ENCODE data around the gene WIF1. TPM values are rescaled to one million over a fixed set of nuclear protein-coding genes. Genes with fewer than 3 reads are reported as not detected.

WIF1 gene
- total RNA-seq, 4 donors from 2014 or later: 7.7 TPM; not detected in 3

GRCh38 chr12:65139389-65139788, 18.3 kb upstream of the WIF1 start:
- Histone ChIP-seq H3K9me3 (no peaks in the 10 kb centered on the region), H3K27me3 (no peaks in the 10 kb centered on the region), H3K4me1 (no peaks in the 10 kb centered on the region), H3K36me3 (no peaks in the 10 kb centered on the region), H3K27ac (no peak overlapping the region), H3K4me3 (no peak overlapping the region)
- DNase-seq: no peak
- TF ChIP-seq POLR2A (IDR thresholded peaks at IDR 0.05) (no peak), CTCF (IDR thresholded peaks at IDR 0.05) (no peak)
- intact Hi-C loops (cut with DNase I; ENCODE audit: low total_unique reads): no loop called here

- intact Hi-C loops (cut with DNase I; ENCODE audit: low total_unique reads): no loop called here
- DNase-seq: no peak
- H3K4me1 ChIP-seq: no peaks in the 10 kb centered on the region
- H3K4me3 ChIP-seq: no peak overlapping the region
- H3K27ac ChIP-seq: no peak overlapping the region
- TF ChIP-seq CTCF (IDR thresholded peaks at IDR 0.05): no peak
- no peaks in the 10 kb centered on the region for H3K9me3 ChIP-seq
- no peaks in the 10 kb centered on the region for H3K36me3 ChIP-seq
- peaks cover 0 to 4% of the 10 kb centered on the region in 2 donors for H3K27me3 ChIP-seq
Measured at GRCh38 chr12:65133879-65134278, 12.8 kb upstream of the WIF1 start.

GRCh38 chr12:65126482-65126881, 5.4 kb upstream of the WIF1 start:
- Histone ChIP-seq H3K9me3 (no peaks in the 10 kb centered on the region), H3K4me3 (no peak overlapping the region), H3K4me1 (no peaks in the 10 kb centered on the region), H3K27me3 (peaks cover 0 to 4% of the 10 kb centered on the region in 2 donors), H3K27ac (no peak overlapping the region), H3K36me3 (no peaks in the 10 kb centered on the region)
- no peak for DNase-seq
- TF ChIP-seq CTCF (IDR thresholded peaks at IDR 0.05) (no peak), POLR2A (IDR thresholded peaks at IDR 0.05) (no peak)
- intact Hi-C loops (cut with DNase I; ENCODE audit: low total_unique reads): no loop called here

- Histone ChIP-seq H3K4me3 (no peak overlapping the region), H3K9me3 (no peaks in the 10 kb centered on the region), H3K4me1 (no peaks in the 10 kb centered on the region), H3K36me3 (no peaks in the 10 kb centered on the region), H3K27ac (no peak overlapping the region), H3K27me3 (peaks cover 0 to 4% of the 10 kb centered on the region in 2 donors)
- DNase-seq: no peak
- no peak for TF ChIP-seq CTCF (IDR thresholded peaks at IDR 0.05)
- TF ChIP-seq POLR2A (IDR thresholded peaks at IDR 0.05): no peak
- intact Hi-C loops (cut with DNase I; ENCODE audit: low total_unique reads): no loop called here
Measured at GRCh38 chr12:65125975-65126374, 4.9 kb upstream of the WIF1 start.

GRCh38 chr12:65125247-65125646, 4.1 kb upstream of the WIF1 start:
- Histone ChIP-seq H3K27me3 (peaks cover 0 to 11% of the 10 kb centered on the region in 2 donors), H3K4me1 (no peaks in the 10 kb centered on the region), H3K36me3 (no peaks in the 10 kb centered on the region), H3K4me3 (no peak overlapping the region), H3K9me3 (no peaks in the 10 kb centered on the region), H3K27ac (no peak overlapping the region)
- intact Hi-C loops (cut with DNase I; ENCODE audit: low total_unique reads): no loop called here
- no peak for TF ChIP-seq CTCF (IDR thresholded peaks at IDR 0.05)
- no peak for TF ChIP-seq POLR2A (IDR thresholded peaks at IDR 0.05)
- no peak for DNase-seq

Measured in uterus (tissue), 4 donors.